HG03060 (cell line): Measurements from ENCODE around the gene P2RX3.
"Not testable (repeated sequence)": the region's sequence is repeated elsewhere in the genome, so short reads cannot be mapped to it uniquely, and the experiment has no call there.

Experiments
- ATAC-seq: cut with Tn5 transposase; IDR thresholded peaks from one replicate; pipeline ENCODE4 v1.9.1; 2021; ENCODE audit warnings: low read depth, moderate number of reproducible peaks; ENCODE audit not compliant: unreplicated experiment

Gene P2RX3

GRCh38 chr11:57338142-57338541, at the start of gene P2RX3:
TSS of gene P2RX3 (plus strand) at chr11:57338352. CDS start at chr11:57338551, 199 bp downstream.
- ATAC-seq = no peak

GRCh38 chr11:57288771-57289579, 49.2 kb upstream of the P2RX3 start:
- no peak for ATAC-seq

GRCh38 chr11:57290288-57290687, 47.9 kb upstream of the P2RX3 start:
- no peak for ATAC-seq

- ATAC-seq = no peak
Measured at GRCh38 chr11:57294225-57295131, 43.7 kb upstream of the P2RX3 start.

DNA sequence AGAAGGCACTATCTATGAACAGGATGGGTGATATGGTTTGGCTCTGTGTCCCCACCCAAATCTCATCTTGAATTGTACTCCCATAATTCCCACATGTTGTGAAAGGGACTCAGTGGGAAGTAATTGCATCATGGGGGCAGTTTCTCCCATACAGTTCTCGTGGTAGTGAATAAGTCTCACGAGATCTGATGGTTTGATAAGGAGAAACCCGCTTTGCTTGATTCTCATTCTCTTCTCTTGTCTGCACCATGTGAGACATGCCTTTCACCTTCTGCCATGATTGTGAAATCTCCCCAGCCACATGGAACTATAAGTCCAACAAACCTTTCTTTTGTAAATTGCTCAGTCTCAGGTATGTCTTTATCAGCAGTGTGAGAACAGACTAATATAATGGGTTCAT, 41.9 kb upstream of the P2RX3 start:
- ATAC-seq = not testable (repeated sequence)

DNA sequence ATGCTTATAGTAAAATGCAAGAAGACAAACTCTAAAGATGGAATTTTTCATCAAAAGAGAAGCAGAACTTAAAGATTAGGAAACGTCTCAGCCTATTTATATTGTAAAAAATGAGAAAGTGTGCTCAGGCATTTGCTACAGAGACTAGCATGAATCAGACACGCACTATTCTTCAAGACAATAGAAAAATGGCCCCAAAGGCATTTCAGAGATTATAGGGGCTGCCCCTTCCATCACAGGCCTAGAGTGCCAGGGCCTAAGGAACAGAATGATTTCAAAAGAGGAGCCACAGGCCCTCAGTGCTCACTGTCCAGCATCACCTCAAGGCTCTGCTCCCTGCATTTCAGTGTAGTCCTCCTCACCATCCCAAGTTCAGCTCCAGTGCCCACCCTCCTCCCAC, 40.9 kb upstream of the P2RX3 start:
- ATAC-seq = no peak

DNA sequence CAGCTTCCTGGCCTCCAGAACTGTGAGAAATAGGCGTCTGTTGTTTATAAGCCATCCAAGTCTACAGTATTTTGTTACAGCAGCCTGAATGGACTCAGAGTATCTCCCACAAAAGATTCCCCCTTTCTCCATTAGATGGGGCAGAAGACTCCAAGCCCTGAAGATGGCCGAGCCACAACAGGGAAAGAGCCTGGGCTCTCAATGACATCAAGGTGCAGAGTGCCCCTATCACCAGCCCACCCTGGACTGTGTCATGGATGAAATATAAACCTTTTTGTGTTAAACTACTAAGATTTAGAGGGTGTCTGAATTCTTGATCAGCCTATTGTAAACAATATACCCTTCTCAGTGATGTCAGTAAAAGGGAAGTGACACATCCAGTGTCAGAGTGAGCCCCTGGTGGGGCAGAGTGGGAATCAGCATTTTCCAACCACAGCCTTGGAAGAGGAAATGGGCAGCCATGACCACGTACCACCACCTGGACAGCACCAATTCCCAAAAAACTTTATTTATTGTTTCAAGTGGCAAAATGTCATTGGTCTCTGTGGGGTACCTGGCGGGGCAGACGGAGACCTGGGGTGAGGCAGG, 38.9 kb upstream of the P2RX3 start:
- no peak for ATAC-seq

GRCh38 chr11:57300785-57301184, 37.4 kb upstream of the P2RX3 start:
- ATAC-seq = no peak

GRCh38 chr11:57301711-57302423, 36.3 kb upstream of the P2RX3 start:
- ATAC-seq = no peak

DNA sequence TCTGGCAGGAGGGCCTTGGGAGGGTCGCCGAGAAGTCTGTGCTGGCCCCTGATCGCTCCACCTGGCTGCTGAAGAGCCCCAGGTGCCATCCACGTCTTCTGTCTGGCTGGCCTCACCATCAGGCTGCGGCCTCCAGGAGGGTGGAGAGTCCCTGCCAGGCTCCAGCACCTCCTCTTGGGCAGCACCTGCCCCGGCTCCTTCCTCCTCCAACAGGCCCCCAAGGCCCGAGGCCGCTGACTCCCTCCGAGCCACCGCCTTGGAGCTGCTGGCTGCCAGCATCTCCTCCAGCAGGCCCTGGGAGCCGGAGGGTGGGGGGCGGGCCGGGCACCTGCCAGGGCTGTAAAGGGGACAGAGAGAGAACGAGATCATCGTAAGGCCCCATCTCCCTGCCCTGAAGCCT, 35.7 kb upstream of the P2RX3 start:
- no peak for ATAC-seq

DNA sequence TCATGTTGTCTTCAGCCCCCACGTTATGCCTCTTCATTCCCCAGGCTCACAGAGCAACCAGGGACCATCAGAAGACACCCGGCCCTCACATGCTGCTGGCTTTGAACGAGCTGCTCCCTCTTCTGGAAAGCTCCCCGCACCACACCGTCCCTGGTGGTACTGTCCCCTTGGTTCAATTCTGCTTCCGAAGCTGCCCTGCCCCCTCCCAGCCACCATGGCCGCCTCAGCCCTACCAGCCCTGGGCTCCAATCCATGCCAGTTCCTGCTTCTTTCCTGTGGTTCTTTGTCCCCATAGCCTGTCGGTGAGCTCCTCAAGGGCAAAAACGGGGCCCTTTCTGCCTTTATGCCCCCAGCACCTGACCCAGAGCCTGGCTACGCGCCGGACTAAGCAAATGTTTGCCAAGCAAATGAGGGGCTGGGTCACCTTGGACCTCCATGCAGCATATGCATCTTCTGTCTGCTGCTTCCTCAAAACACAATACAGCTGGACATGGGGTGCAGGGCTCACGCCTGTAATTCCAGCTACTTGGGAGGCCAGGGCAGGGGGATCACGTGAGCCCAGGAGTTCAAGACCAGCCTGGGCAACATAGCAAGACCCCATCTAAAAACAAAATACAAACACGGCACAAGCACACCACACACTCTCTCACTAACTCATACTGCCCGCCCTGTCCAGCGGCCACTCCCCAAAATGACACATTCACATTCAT, 34.7 kb upstream of the P2RX3 start:
- no peak for ATAC-seq

DNA sequence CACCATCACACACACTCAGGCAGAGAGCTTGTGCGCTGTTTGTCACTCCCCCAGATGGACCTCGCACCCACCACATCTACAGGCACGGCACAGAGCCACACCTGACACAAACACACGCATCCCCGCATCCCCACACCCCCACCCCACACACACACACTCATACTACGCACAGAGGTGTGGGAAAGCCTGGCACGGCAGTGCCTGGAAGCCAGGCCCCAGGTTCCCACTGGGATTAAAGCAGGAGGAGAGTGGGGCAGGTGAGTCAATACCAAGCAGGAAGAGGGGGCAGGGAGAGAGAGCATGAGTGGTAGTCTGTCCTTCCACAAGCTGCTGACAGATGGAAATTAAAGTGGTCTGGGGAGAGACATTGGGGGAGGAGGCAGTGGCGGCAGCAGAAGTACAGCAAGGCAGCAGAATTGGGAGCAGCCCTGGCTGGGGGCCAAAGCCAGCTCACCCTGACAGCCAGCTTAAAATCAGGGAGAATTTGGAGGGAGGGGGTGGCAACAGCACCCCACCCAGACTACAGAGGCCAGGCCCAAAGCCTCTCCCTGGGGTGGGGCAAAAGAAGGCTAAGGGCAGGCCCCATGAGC, 34.1 kb upstream of the P2RX3 start:
- no peak for ATAC-seq

- ATAC-seq = no peak
Measured at GRCh38 chr11:57305523-57305922, 32.6 kb upstream of the P2RX3 start.

DNA sequence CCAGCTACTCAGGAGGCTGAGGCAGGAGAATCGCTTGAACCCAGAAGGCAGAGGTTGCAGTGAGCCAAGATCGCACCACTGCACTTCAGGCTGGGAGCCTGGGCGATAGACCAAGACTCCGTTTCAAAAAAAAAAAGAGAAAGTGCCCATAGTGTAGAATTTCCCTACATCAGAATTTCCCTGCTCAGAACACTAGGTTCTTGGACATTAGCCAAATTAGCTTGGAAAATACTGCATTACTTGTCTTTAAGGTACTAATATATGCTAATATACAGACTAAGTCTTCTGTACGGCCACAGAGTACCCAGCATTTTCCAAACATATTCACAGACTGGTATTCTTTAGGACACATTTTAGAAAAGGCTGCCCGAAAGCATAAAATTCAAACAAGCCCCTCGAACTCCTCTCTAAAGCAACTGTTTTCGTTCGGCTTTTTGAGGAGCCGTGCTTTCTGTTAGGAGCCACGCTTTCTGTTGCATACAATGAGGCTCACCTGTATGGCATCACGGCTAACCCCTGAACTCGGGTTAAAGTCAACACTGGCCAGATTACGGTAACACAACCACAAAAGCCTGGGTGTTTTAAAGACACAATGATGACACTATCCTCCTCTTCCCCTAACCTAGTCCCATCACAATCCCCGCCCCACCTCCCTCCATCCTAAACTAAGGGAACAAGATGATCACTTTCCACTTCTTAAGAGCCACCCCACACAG, 31.8 kb upstream of the P2RX3 start:
- ATAC-seq = no peak

DNA sequence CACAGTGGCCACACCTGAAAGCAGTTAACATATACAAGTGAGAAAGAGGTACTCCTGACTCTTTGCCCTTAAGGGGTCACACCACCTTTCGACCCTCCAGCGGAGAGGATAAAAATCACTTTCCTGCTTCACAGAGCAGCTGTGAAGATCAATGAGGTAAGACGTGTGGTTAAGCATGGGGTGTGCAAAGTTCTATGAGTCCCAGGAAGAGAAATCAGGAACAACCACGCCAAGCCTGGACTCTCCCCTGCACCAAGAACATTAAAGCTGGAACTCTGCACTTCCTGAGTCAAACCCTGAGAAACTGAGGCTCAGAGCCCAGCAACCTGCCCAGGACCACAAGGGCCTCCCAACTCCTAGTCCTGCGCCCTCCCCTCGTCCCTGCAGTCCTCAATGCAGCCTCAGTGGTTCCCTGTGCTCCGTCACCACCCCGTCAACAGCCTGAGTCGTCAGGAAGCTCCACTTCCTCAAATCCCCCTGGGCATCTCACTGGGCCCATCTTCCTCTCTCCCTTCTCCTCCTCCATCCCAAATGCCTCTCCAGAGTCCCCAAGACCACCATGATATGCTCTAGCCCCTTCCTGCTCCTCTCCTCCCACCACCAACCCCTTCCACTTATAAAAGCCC, 31.1 kb upstream of the P2RX3 start:
- ATAC-seq = no peak

DNA sequence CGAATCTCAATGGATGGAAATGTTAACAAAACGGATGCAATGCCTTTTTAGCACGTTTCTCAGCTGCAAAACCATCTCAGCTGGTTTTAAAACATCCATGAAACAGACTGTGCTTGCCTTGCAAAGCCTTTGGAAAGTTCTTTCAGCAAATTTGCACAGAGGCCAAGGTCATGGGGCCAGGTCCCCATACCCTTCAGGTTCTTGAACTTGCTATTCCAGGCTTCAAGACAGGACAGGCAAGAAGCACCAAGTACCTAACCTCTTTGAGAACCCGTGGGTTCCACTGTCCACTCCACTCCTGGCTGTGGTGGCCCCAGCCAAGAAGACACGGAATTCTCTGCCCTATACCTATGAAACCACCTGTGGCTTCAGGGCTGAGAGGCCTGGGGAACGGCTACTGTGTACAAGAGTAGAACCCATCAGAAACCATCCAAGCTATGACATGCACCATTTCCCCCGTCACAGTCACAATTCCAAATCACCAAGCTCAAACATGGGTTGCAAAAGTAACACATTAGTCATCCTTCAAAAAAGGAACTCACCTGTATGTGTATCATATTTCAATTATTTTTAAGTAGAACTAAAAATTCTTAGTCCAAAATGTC, 30.4 kb upstream of the P2RX3 start:
- no peak for ATAC-seq

GRCh38 chr11:57308426-57309060, 29.6 kb upstream of the P2RX3 start:
- ATAC-seq = no peak
